Prostate gland (tissue), 2 donors: ENCODE measurements around the gene TSPAN14. TPM values are rescaled to one million over a fixed set of nuclear protein-coding genes. Genes with fewer than 3 reads are reported as not detected.

ENCODE experiments used
- DNase-seq: peaks from one replicate; pipeline ENCODE4 v3.0.0-alpha.2; 2019; ENCODE audit warnings: low spot score
- H3K27ac ChIP-seq, 2 donors: fragments of 200-600 bp; sonication (generic); 2 replicates each; pipeline ENCODE4 v1.5.1; 2017 to 2019
- H3K27me3 ChIP-seq: fragments of 200-600 bp; sonication (generic); replicated peaks from 2 replicates; pipeline ENCODE4 v1.5.1; 2019; ENCODE audit not compliant: insufficient read depth
- H3K36me3 ChIP-seq, 2 donors: fragments of 200-600 bp; sonication (generic); 1 replicate in 1 of 2; 2 replicates in 1 of 2; pipeline versions ENCODE4 v1.5.1 to v1.8.1; 2017 to 2019
- H3K4me1 ChIP-seq: fragments of 200-600 bp; sonication (generic); replicated peaks from 2 replicates; pipeline ENCODE4 v1.5.1; 2019
- H3K4me3 ChIP-seq, 2 donors: fragments of 200-600 bp; sonication (generic); 2 replicates each; pipeline ENCODE4 v1.5.1; 2017 to 2019
- H3K9me3 ChIP-seq: fragments of 200-600 bp; sonication (generic); 2 replicates; pipeline ENCODE4 v1.5.1; 2017
- POLR2A ChIP-seq: fragments of 450-650 bp; IDR thresholded peaks from one replicate; pipeline ENCODE4 v1.6.1; 2016; ENCODE audit warnings: antibody characterized with exemption, mild to moderate bottlenecking
- POLR2AphosphoS5 ChIP-seq: sonication (generic); formaldehyde crosslinking; IDR thresholded peaks from one replicate; pipeline ENCODE4 v1.6.1; 2017; ENCODE audit warnings: antibody characterized with exemption
- WGBS: methylation state at CpG from one replicate; pipeline ENCODE4 v1.1.5; 2018; 5-methylcytosine and 5-hydroxymethylcytosine counted together
- intact Hi-C: fragments of 100-400 bp; cut with DNase I; formaldehyde crosslinking; loops from one replicate; pipeline ENCODE4 v1.14.2; 2022
- total RNA-seq, 2 donors: library from RNA; depleted of rRNA; stranded (reverse); fragments of >200 nt; gene quantifications; one replicate each; pipeline ENCODE4 v1.1.0, GENCODE V29; 2016
- TF ChIP-seq, protein P1 (sequence below), 4 experiments: fragments of 200-600 bp in 2 of 4; fragments of 450-650 bp in 2 of 4; sonication (generic) in 2 of 4; IDR thresholded peaks; 1 replicate in 3 of 4; 2 replicates in 1 of 4; pipeline ENCODE4 v1.5.1; 2016 to 2019; ENCODE audit warnings: antibody characterized with exemption in 4 of 4, mild to moderate bottlenecking in 2 of 4, moderate library complexity in 2 of 4

TSPAN14 gene
- total RNA-seq, 2 donors from 2014 or later = 69.8 to 103 TPM

DNA sequence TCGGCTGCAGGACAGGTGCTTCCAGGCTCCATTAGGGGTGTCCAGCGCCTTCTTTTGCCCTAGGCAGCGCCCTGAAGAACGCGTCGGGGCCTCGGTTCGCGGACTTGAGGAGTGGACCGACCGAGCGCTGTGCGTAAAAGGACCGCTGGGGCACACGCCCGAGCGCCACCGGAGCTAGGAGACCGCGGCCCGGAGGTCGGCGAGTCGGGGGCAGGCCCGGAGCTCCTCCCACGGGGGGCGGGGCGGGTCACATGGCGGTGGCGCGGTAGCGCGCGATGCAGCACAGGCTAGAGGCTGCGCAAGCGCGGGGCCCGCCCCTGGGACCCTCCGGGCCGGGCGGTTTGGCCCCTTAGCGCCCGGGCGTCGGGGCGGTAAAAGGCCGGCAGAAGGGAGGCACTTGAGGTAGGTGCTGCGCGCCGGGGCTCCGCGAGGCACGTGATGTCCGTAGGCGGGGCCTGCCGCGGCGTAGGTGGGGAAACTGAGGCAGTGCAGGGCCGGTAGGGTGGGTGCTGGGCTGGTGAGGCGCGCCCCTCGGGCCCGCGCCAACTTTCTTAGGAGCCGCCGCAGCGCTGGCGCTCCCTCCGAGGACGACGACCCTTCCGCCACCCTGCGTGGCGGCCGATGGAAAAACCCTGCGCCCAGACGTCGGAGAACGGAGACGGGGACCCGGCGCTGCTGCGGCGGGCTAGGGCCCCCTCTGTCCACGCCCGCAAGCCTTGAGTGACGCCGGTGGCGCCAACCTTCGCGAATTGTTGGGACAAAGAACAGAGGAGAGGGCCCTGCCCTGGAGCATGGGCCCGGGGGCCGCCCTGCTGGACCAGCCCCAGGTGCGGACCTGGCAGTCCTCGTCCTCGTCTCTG is 45.6 kb upstream of the TSPAN14 start, which contains the start of gene PRXL2A:
PRXL2A (plus strand) TSS at position 310 of the 860 bp plus-strand sequence. CDS start 11,917 bp downstream, outside the sequence.
- H3K4me1 ChIP-seq = peaks cover 20% of the 10 kb centered on the region
- no peaks in the 10 kb centered on the region for H3K9me3 ChIP-seq

DNA sequence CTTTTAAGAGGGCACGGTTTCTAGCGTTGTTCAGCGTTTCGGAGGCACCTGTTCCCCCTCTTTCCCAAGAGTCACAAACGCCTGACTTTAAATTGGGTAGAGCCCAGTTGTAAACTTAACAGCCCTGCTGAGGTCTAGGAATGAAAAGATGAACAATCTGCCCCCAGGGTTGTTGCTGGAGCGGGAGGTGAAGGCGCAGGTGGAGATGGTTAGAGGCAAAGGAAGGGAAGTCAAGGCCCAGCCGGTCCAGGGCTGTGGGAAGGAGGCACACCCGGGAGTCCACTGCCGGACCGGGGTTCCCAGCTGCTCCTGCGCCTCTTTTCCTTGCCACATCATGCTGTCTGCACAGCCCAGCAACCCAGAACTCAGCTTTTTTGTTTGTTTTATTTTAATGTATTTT is 45.0 kb upstream of the TSPAN14 start:
- Histone ChIP-seq H3K27me3 (no peaks in the 10 kb centered on the region), H3K9me3 (no peaks in the 10 kb centered on the region), H3K4me1 (peaks cover 20% of the 10 kb centered on the region), H3K4me3 (peak overlapping the region; percentile 72 to 92), H3K27ac (peak overlapping the region; percentile 86 to 96), H3K36me3 (no peaks in the 10 kb centered on the region)
- intact Hi-C loops = no loop called here
- no peak for DNase-seq
- WGBS = 13% methylated on average over 12 of the region's 12 CpGs
- TF ChIP-seq POLR2AphosphoS5 (no peak), POLR2A (no peak)
- TF ChIP-seq, protein P1, sequence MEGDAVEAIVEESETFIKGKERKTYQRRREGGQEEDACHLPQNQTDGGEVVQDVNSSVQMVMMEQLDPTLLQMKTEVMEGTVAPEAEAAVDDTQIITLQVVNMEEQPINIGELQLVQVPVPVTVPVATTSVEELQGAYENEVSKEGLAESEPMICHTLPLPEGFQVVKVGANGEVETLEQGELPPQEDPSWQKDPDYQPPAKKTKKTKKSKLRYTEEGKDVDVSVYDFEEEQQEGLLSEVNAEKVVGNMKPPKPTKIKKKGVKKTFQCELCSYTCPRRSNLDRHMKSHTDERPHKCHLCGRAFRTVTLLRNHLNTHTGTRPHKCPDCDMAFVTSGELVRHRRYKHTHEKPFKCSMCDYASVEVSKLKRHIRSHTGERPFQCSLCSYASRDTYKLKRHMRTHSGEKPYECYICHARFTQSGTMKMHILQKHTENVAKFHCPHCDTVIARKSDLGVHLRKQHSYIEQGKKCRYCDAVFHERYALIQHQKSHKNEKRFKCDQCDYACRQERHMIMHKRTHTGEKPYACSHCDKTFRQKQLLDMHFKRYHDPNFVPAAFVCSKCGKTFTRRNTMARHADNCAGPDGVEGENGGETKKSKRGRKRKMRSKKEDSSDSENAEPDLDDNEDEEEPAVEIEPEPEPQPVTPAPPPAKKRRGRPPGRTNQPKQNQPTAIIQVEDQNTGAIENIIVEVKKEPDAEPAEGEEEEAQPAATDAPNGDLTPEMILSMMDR (IDR thresholded peaks at IDR 0.05) = no peak

More for the DNA sequence above, 45.6 kb upstream of the TSPAN14 start, which contains the start of gene PRXL2A:
- peak; percentile 85 for DNase-seq
- Histone ChIP-seq H3K27ac (peak within 1 kb of the TSS; percentile 86 to 96), H3K36me3 (no peaks in the 10 kb centered on the region), H3K27me3 (no peaks in the 10 kb centered on the region), H3K4me3 (peak within 1 kb of the TSS; percentile 72 to 92)
- peak; percentile 82 for TF ChIP-seq POLR2A
- peak; percentile 69 for TF ChIP-seq POLR2AphosphoS5
- TF ChIP-seq, protein P1 (IDR thresholded peaks at IDR 0.05) = peak in 2 of 4 experiments; percentile 19 to 39
- under 1% methylated on average over 28 of the region's 96 CpGs for WGBS
- intact Hi-C loops = no loop called here

GRCh38 chr10:80410122-80410521 is 44.0 kb upstream of the TSPAN14 start:
- 73% methylated on average over 2 of the region's 2 CpGs for WGBS
- intact Hi-C loops = no loop called here

GRCh38 chr10:80410578-80411145 is 43.4 kb upstream of the TSPAN14 start:
- intact Hi-C loops = no loop called here
- WGBS = 73% methylated on average over 5 of the region's 5 CpGs
- no peaks in the 10 kb centered on the region for H3K27me3 ChIP-seq
- H3K4me3 ChIP-seq = no peak overlapping the region
- peak overlapping the region in 1 of 2 donors; percentile 35 for H3K27ac ChIP-seq
- peaks cover 33% of the 10 kb centered on the region for H3K4me1 ChIP-seq
- no peaks in the 10 kb centered on the region for H3K36me3 ChIP-seq
- TF ChIP-seq POLR2AphosphoS5 (no peak), POLR2A (no peak)
- TF ChIP-seq, protein P1 (IDR thresholded peaks at IDR 0.05) = no peak
- no peaks in the 10 kb centered on the region for H3K9me3 ChIP-seq
- DNase-seq = no peak

More at GRCh38 chr10:80410122-80410521, 44.0 kb upstream of the TSPAN14 start:
- TF ChIP-seq, protein P1 (IDR thresholded peaks at IDR 0.05) = no peak
- no peak for TF ChIP-seq POLR2A
- TF ChIP-seq POLR2AphosphoS5 = no peak
- Histone ChIP-seq H3K36me3 (no peaks in the 10 kb centered on the region), H3K27ac (peak overlapping the region; percentile 19 to 35), H3K4me3 (no peak overlapping the region), H3K4me1 (peaks cover 28% of the 10 kb centered on the region), H3K27me3 (no peaks in the 10 kb centered on the region), H3K9me3 (no peaks in the 10 kb centered on the region)
- DNase-seq = no peak
